ENCODE measurements around the gene KCNQ1. TPM values are rescaled to one million over a fixed set of nuclear protein-coding genes. Genes with fewer than 3 reads are reported as not detected.

KCNQ1 gene
- total RNA-seq, 4 donors from 2014 or later = 0.81 to 2.2 (median 1.6) TPM

GRCh38 chr11:2898366-2899079, 453.7 kb downstream of the KCNQ1 start:
- intact Hi-C loops (cut with DNase I; ENCODE audit: low total_unique reads) = loop anchor here (10.0 kb wide), 1 partner anchor 704 kb away; no protein-coding TSS in a partner anchor
- WGBS, 2 donors = 56 to 70% methylated on average over 12 of the region's 12 CpGs

More at GRCh38 chr11:2898366-2899079, 453.7 kb downstream of the KCNQ1 start:
- DNase-seq (ENCODE audit: low spot score in 2 of 2) = peak; percentile 75 to 94
- TF ChIP-seq POLR2A (IDR thresholded peaks at IDR 0.05) = no peak
- TF ChIP-seq CTCF (IDR thresholded peaks at IDR 0.05) = no peak
- no peak overlapping the region for H3K4me3 ChIP-seq (ENCODE audit: low read depth, poor library complexity, severe bottlenecking)

Other genes starting within 250 kb of the KCNQ1 start
- gene ASCL2, start 174.4 kb upstream of the KCNQ1 start, total RNA-seq = 10 to 100 TPM; 21.9 to 43.6 (median 29.3) TPM
- 1 to 10 TPM in 1 of 4 donors, under 1 TPM in 3; 0.42 to 1.4 (median 0.65) TPM for gene C11orf21, start 143.1 kb upstream of the KCNQ1 start, total RNA-seq
- 1 to 10 TPM in 2 of 4 donors, under 1 TPM in 2; 0.30 to 2.4 (median 1.5) TPM for gene TSPAN32, start 143.0 kb upstream of the KCNQ1 start, total RNA-seq
- 100 to 1,000 TPM; 189 to 337 (median 250) TPM for gene CD81, start 67.7 kb upstream of the KCNQ1 start, total RNA-seq
- 10 to 100 TPM; 45.6 to 58.7 (median 55.8) TPM for gene TSSC4, start 44.3 kb upstream of the KCNQ1 start, total RNA-seq
- gene TRPM5, start 494 bp upstream of the KCNQ1 start, total RNA-seq = not detected

Data from lower leg skin (tissue), 4 donors.